K562 (cell line): ENCODE results near the gene ADD1.

Experiments
- CHD2 ChIP-seq: IDR thresholded peaks from 2 replicates; pipeline ENCODE4 v1.6.1; 2011; ENCODE audit warnings: low read depth, low read length
- CTCF ChIP-seq, 3 experiments: IDR thresholded peaks in 2 of 3; conservative IDR thresholded peaks in 1 of 3; 2 replicates each; pipeline ENCODE4 v1.5.1; 2011 to 2012; ENCODE audit warnings: low read length in 3 of 3, mild to moderate bottlenecking in 3 of 3, control low read depth in 2 of 3, improper control_type of control experiment in 1 of 3, inconsistent platforms in 1 of 3, low read depth in 1 of 3, mixed read lengths in 1 of 3, moderate library complexity in 1 of 3; ENCODE audit not compliant: insufficient read depth in 2 of 3
- HDAC6 ChIP-seq: IDR thresholded peaks from 2 replicates; pipeline ENCODE4 v1.6.1; 2012; ENCODE audit warnings: low read depth, mild to moderate bottlenecking, control low read depth, inconsistent platforms, low read length, moderate library complexity
- JUNB ChIP-seq: fragments of 450-650 bp; formaldehyde crosslinking; conservative IDR thresholded peaks from 2 replicates; pipeline ENCODE4 v1.4.0; 2020; ENCODE audit warnings: mild to moderate bottlenecking
- MYBL2 ChIP-seq, 2 experiments: fragments of 450-650 bp in 1 of 2; sonication (generic) in 1 of 2; formaldehyde crosslinking in 1 of 2; IDR thresholded peaks; 2 replicates each; pipeline versions ENCODE4 v1.6.1 to v1.8.1; 2017 to 2022; ENCODE audit warnings: borderline replicate concordance in 1 of 2, inconsistent platforms in 1 of 2, low read depth in 1 of 2, mild to moderate bottlenecking in 1 of 2, missing genetic modification reagents in 1 of 2, moderate library complexity in 1 of 2
- NR2C1 ChIP-seq, 2 experiments: fragments of 450-650 bp; IDR thresholded peaks; 2 replicates each; pipeline ENCODE4 v1.6.1; 2017; ENCODE audit warnings: mild to moderate bottlenecking in 2 of 2, antibody characterized with exemption in 1 of 2, inconsistent platforms in 1 of 2, missing compliant biosample characterization in 1 of 2, missing genetic modification characterization in 1 of 2
- POLR2A ChIP-seq: fragments of 450-650 bp; conservative IDR thresholded peaks from 2 replicates; pipeline ENCODE4 v1.6.1; 2016
- TOE1 ChIP-seq, 2 experiments: fragments of 450-650 bp in 1 of 2; sonication (generic) in 1 of 2; formaldehyde crosslinking in 1 of 2; IDR thresholded peaks; 2 replicates each; pipeline versions ENCODE4 v1.7.1 to v1.8.0; 2016 to 2022; ENCODE audit warnings: borderline replicate concordance in 2 of 2, mild to moderate bottlenecking in 2 of 2, antibody characterized with exemption in 1 of 2, inconsistent platforms in 1 of 2, low read depth in 1 of 2, missing genetic modification reagents in 1 of 2, moderate library complexity in 1 of 2
- ZNF23 ChIP-seq: fragments of 250-450 bp; sonication (Bioruptor Pico); IDR thresholded peaks from 2 replicates; pipeline ENCODE4 v1.4.0; 2020; ENCODE audit warnings: mild to moderate bottlenecking

- no peak for TF ChIP-seq CTCF (IDR thresholded peaks at IDR 0.05 in 2 of 3, conservative IDR thresholded peaks at IDR 0.05 in 1 of 3; ENCODE audit: insufficient read depth in 2 of 3, low read depth in 1 of 3, low read length in 3 of 3)
- TF ChIP-seq POLR2A: no peak
- no peak for TF ChIP-seq TOE1 (IDR thresholded peaks at IDR 0.05; ENCODE audit: borderline replicate concordance)
- TF ChIP-seq TOE1 (CRISPR knock-in tag; IDR thresholded peaks at IDR 0.05; ENCODE audit: borderline replicate concordance, low read depth): no peak
- no peak for TF ChIP-seq HDAC6
- no peak for TF ChIP-seq NR2C1 (IDR thresholded peaks at IDR 0.05)
- no peak for TF ChIP-seq NR2C1 (tag; IDR thresholded peaks at IDR 0.05)
- TF ChIP-seq ZNF23 (CRISPR knock-in tag): no peak
- TF ChIP-seq JUNB (CRISPR knock-in tag): no peak
- no peak for TF ChIP-seq MYBL2 (IDR thresholded peaks at IDR 0.05; ENCODE audit: low read depth)
- TF ChIP-seq MYBL2 (CRISPR knock-in tag; IDR thresholded peaks at IDR 0.05; ENCODE audit: borderline replicate concordance): no peak
- TF ChIP-seq CHD2: no peak
Observed at GRCh38 chr4:2819244-2820215, 24.1 kb upstream of the ADD1 start.
